ENCODE measurements around the gene C21orf91.
"Not testable (repeated sequence)": the region's sequence is repeated elsewhere in the genome, so short reads cannot be mapped to it uniquely, and the experiment has no call there.

The C21orf91 gene

DNA sequence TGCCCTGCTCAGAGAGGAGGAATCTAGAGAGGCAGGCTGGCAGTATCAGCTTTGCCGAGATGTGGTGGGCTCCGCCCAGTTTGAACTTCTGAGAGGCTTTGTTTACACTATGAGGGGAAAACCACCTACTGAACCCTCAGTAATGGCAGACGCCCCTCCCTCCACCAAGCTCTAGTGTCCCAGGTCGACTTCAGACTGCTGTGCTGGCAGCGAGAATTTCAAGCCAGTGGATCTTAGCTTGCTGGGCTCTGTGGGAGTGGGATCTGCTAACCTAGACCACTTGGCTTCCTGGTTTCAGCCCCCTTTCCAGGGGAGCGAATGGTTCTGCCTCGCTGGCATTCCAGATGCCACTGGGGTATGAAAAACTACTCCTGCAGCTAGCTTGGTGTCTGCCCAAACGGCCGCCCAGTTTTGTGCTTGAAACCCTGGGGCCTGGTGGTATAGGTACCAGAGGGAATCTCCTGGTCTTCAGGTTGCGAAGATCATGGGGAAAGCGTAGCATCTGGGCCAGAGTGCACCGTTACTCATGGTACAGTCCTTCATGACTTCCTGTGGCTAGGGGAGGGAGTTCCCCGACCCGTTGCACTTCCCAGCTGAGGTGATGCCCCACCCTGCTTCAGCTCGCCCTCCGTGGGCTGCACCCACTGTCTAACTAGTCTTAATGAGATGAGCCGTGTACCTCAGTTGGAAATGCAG is 43.6 kb downstream of the C21orf91 start:
- DNase-seq = no peak

DNA sequence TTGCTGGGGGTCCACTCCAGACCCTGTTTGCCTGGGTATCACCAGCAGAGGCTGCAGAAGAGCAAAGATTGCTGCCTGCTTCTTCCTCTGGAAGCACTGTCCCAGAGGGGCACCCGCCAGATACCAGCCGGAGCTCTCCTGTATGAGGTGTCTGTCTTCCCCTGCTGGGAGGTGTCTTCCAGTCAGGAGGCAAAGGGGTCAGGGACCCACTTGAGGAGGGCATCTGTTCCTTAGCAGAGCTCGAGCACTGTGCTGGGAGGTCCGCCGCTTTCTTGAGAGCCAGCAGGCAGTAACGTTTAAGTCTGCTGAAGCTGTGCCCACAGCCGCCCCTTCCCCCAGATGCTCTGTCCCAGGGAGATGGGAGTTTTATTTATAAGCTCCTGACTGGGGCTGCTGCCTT is 44.1 kb downstream of the C21orf91 start:
- not testable (repeated sequence) for DNase-seq

GRCh38 chr21:17769447-17769845 is 49.7 kb downstream of the C21orf91 start:
- DNase-seq = no peak

DNA sequence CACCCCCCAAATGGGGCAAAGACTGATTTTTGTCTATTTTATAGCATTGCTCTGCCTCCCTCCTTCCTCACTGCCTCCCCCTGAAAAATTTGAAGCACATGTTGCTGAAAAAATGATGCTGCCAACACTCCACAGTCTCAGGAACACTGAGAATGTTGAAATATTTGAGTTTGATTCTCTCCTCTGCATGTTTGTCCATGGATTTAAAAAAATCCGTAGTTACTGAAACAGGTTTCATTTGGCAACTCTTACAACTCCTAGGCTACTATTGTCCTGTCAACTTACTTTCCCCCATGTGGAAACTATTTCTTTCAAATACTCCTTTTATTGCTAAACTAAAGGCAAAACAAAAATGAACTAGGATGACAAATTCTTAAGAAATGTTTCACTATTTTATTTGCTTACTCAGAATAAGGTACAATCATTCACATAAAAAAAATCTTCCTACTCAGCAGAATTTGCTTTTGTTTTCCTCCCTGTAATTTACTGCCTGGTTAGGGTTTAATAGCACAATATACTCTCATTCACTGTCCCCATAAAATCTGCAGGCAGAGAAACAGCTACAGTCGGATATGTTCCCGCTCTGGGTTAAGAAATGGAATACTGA is 50.2 kb downstream of the C21orf91 start:
- no peak for DNase-seq

DNA sequence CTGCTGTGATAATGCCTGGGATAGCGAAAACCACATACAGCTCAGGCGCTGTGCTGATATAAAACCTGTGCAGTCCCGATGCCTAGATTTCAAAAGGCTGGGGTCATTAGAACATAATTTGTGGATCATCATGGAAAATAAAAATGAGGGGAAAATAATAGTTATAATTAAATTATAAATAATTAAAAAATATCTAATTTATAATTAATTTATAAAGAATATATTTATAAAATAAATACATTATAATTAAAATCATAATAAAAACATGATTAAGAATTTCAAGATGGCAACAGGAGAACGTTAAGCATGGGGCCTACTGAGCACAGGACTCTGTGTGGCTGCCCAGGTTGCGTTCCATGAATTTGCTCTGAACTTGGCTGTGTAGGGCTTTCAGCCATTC is 53.9 kb downstream of the C21orf91 start:
- no peak for DNase-seq

GRCh38 chr21:17763288-17764037 is 55.7 kb downstream of the C21orf91 start:
- DNase-seq = no peak

GRCh38 chr21:17759511-17760178 is 59.5 kb downstream of the C21orf91 start:
- DNase-seq = no peak

GRCh38 chr21:17758683-17759082 is 60.5 kb downstream of the C21orf91 start:
- no peak for DNase-seq

DNA sequence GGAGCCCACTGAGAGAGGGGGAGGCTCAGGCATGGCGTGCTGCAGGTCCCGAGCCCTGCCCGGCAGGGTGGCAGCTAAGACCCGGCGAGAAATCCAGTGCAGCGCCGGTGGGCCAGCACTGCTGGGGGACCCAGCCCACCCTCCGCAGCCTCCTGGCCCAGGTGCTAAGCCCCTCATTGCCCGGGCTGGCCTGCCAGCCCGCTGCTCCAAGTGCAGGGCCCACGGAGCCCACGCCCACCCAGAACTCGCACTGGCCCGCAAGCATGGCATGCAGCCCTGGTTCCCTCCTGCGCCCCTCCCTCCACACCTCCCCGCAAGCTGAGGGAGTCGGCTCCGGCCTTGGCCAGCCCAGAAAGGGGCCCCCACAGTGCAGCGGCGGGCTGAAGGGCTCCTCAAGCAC is 61.5 kb downstream of the C21orf91 start:
- no peak for DNase-seq

- no peak for DNase-seq
Observed at GRCh38 chr21:17753736-17754135, 65.4 kb downstream of the C21orf91 start.

DNA sequence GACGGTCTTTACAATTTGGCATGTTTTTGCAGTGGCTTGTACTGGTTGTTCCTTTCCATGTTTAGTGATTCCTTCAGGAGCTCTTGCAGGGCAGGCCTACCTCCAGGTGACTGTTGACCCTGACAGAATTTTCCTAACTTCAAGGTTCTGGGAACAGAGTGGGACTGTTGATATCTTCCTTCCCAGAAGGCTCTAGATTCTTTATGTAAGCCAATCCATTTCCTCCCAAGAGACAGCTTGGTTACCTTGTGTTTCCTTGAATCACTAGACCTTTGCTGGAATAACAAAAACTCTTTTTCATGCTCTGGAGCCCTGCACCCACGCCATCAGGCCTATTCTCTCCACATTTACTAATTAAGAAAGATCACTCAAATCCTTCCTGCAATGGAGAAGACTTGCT is 67.0 kb downstream of the C21orf91 start:
- DNase-seq = no peak

DNA sequence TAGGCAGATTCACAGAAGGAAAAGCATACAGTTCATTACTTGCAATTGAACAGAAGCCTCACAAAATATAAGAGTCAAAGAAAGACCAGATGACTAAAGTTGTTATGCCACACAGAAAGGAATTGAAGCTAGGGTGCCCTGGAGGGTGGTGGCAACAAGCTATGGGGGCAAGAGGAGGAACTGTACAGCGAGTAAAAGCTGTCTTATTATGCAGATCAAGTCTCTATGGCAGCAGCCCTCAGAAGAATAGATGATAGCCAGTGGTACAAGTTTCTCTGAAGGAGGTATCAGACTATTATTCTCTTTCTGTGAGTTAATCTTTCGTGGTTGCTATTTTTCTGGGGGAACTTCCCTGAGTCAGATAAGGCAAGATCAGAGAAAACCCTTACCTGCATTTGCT is 72.2 kb downstream of the C21orf91 start:
- no peak for DNase-seq

- no peak for DNase-seq
Observed at GRCh38 chr21:17745086-17745485, 74.1 kb downstream of the C21orf91 start.

DNA sequence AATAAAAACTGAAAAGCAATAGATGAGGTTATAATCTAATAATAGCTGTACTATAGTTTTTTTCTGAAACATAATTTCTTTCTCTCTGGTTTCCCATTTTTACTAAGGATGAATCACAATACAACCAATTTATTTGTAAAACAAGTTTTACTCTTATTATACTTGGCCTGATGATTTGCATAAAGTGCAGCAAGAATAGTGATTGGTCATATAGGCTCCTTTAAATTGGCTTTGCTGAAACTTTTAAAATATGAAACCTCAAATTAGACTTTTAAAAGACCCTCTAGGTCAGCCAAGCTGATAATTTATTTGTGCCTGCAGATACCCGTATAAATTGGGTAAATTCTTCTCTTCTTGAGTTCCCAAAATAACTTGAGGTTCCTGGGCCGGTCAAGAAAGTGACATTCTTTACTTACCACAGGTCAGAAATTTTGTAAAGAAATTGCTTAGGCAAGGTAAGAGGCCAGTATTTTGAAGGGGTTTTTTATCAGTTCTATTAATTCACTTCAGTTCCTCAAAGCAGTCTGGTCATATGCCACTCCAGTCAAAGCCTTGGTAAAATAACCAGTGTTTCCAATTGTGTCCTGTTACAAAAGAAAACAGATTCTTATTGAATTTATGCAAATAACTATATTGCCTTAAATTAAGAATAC is 76.1 kb downstream of the C21orf91 start:
- DNase-seq = no peak

- DNase-seq = no peak
Observed at GRCh38 chr21:17742181-17742580, 77.0 kb downstream of the C21orf91 start.
